SIG-M5 treated with dmso at 0.1 percent for 504 hours (cell line): Measurements from ENCODE around the gene CEBPA.
"Not testable (repeated sequence)": the region's sequence is repeated elsewhere in the genome, so short reads cannot be mapped to it uniquely, and the experiment has no call there.

ENCODE experiments used
- DNase-seq: peaks from one replicate; lab custom pipeline; 2025; ENCODE audit not compliant: unreplicated experiment; lab: John Stamatoyannopoulos, UW

CEBPA gene

GRCh38 chr19:33325920-33326319, 23.6 kb upstream of the CEBPA start:
- DNase-seq, result no peak

- DNase-seq, result no peak
Observed at GRCh38 chr19:33324628-33325027, 22.3 kb upstream of the CEBPA start.

DNA sequence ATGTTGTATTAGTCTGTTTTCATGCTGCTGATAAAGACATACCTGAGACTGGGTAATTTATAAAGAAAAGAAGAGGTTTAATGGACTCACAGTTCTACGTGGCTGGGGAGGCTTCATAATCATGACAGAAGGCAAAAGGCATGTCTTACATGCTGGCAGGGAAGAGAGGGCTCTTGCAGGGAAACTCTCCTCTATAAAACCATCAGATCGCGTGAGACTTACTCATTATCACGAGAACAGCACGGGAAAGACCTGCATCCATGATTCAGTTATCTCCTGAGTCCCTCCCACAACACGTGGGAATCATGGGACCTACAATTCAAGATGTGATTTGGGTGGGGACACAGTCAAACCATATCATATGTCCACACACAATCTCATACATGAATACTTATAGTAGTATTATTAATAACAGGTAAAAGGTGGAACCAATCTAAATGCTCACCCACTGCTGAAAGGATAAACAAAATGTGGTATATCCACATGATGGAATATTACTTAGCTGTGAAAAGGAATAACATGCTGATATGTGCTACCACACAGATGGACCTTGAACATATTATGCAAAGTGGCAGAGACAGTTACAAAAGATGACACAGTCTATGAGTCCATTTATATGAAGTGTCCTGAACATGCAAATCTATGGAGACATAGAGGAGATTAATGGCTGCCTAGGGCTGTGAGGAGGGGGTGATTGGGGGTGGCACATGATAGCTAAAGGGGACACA, 20.9 kb upstream of the CEBPA start:
- DNase-seq, result no peak

DNA sequence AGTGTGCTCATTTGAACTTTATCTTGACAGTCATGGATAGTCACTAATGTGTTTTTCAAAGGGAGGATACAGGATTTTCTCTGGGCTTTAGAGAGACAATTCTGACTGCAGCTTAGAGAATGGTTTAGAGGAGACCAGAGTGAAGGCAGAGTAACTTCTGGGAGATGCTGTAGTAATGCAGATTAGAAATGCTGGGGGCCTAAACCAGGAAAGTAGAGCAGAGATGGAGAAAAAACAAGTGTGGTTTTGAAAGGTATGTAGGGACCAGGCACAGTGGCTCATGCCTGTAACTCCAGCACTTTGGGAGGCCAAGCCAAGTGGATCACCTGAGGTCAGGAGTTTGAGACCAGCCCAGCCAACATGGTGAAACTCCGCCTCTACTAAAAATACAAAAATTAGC, 18.3 kb upstream of the CEBPA start:
- DNase-seq, result no peak

DNA sequence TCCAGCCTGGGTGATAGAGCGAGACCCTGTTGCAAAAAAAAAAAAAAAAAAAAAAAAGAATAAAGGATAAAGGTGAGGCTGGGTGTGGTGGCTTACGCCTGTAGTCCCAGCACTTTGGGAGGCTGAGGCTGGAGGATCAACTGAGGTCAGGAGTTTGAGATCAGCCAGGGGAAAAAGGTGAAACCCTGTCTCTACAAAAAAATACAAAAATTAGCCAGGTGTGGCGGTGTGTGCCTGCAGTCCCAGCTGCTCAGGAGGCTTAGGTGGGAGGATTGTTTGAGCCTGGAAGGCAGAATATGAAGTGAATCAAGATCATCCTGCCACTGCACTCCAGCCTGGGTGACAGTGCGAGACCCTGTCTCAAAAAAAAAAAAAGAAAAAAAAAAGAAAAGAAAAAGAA, 15.7 kb upstream of the CEBPA start:
- DNase-seq, result not testable (repeated sequence)

GRCh38 chr19:33317517-33317916, 15.2 kb upstream of the CEBPA start:
- DNase-seq, result no peak

DNA sequence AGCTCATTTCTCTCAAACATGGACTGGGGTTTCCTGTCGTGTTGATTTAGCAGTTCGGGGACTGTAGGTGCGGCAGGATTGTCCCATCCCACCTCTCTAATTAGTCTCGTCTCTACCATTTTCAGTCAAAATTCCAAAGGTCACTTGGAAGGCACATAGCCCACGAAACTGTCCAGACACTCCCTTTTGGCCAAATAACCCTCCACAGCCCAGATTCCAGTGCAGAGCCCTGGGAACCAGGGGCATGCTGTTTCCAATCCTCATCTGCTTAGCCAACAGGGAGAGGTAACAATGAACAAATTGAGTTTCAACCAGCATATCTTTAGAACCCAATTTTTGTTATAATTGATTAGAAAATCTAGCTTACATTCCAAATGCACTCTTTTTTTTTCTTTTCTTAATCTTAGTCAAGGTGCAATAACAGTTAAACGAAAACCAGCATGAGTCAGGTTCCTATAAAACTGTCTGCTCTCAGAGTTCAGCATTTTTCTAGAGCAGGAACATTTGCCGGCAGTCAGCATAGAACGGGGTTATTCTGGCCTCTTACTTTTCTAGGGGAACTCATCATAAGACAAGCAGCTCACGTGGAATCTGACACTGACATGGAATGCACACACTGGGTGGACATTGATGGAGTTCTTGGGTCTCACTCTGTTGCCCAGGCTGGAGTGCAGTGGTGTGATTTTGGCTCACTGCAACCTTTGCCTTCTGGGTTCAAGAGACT, 14.4 kb upstream of the CEBPA start:
- no peak for DNase-seq

DNA sequence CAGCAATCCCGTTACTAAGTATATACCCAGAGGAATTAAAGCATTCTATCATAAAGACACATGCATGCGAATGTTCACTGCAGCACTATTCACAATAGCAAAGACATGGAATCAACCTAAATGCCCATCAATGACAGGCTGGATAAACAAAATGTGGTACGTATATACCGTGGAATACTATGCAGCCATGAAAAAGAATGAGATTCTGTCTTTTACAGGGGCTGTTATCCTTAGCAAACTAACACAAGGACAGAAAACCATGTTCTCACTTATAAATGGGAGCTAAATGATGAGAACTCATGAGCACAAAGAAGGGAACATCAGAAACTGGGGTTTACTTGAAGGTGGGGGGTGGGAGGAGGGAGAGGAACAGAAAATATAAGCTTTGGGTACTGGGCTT, 10.5 kb upstream of the CEBPA start:
- not testable (repeated sequence) for DNase-seq

DNA sequence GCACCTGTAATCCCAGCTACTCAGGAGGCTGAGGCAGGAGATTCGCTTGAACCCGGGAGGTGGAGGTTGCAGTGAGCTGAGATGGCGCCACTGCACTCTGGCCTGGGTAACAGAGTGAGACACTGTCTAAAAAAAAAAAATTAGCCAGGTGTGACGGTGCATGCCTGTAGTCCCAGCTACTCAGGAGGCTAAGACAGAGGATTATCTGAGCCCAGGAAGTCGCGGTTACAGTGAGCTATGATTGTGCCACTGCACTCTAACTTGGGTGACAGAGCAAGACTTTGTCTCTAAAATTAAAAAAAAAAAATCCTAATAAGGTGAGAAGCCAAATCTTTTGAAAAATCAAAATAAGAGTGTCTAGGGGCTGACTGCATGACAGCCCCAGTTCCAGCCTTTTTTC, 9.7 kb upstream of the CEBPA start:
- no peak for DNase-seq

DNA sequence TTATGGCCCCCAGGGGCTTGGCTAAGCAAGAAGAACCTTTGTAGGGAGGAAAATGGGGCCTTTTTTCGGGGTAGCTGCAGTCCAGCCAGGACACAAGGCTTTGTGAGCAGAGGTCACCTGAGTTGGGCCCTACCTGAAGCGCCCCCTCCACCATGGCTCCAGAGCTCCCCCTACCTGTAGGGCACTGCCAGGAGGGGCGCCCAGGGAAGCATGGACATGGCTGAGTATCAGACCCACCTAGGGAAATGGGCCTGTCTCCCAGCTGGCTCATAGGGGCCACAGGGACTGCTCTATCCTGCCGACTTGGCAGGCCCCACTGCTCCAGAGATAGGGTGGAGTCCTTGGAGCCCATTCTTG, 9.0 kb upstream of the CEBPA start:
- no peak for DNase-seq

DNA sequence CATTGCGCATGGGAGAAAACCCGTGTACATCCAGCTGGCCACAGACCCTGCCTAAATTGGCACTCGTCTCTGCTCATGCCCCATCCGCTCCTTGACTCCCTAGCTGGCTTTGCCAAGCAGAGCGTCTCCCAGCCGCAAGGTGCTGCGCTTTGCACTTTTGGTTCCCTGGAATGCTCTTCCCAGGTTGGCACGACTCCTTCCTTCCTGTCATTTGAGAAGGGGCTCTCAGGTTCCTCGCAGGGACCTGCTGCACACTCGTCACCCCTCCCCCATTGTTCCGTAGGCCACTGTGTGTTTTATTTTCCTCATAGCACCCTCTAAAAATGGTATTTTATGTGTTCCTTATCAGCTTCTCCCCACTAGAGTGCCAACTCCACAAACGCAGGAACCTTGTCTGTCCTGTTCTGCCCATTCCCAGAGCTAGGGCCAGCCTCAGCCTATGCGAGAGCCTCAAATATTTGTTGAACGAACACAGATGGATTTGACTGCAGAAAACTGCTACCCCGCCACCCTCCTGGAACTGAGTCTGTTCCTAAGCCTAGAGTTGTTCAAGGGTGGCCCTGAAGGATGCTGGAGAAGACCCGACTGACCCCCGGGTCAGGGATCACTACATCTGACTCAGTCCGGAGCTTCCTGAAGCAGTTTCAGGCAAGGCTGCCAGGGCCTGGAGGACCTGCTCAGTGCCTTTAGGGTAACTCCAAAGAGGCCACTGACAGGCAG, 8.4 kb upstream of the CEBPA start:
- DNase-seq, result no peak

DNA sequence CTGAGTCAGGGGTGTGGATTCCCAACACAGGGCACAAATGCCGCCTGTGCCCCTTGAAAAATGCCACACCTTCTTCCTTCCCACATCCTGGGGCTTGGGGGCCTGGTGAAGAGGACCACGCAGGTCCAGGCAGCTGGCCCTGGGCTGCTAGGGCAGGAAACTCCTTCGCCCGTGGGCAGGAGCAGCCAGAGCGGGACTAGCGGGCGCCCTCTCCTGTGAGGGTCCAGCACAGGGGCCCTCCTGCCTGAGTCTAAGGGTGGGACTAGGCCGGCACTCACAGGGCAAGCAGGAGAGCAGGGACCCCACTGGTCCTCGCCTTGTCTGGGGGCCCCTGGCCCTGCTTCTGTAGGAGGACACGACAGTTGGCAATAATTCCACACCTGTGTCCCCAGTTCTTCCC, 7.5 kb upstream of the CEBPA start:
- DNase-seq, result no peak

DNA sequence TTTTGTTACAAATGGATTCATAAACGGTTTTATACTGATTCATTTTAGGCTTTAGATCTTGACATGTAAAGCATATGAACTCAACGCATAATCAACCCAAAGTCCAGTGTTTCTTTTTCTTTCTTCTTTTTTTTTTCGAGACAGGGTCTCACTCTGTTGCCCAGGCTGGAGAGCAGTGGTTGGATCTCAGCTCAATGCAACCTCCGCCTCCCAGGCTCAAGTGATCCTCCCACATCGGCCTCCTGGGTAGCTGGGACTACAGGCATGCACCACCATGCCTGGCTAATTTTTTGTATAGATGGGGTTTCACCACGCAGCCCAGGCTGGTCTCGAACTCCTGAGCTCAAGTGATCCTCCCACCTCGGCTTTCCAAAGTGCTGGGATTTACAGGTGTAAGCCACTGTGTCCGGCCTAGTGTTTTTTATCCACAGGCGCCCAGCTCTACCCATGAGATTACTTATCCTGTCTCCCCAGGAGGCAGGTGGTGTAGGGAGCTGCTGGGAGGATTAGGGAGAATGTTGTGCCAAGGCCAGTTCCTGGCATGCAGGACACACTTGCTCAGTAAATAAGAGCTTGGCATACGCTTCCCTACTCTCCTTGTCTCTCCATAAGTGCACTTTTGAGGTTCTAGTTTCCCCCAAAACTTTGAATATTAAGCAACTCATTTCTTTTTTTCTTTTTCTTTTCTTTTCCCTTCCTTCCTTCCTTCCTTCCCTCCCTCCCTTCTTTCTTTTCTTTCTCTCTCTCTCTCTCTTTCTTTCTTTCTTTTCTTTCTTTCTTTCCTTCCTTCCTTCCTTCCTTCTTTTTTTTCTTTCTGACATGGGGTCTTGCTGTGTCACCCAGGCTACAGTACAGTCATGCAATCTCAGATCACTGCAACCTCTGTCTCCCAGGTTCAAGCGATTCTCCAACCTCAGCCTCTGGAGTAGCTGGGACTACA, 4.8 kb upstream of the CEBPA start:
- DNase-seq, result no peak

GRCh38 chr19:33306191-33306590, 3.9 kb upstream of the CEBPA start:
- DNase-seq, result no peak

GRCh38 chr19:33304760-33305647, 2.7 kb upstream of the CEBPA start:
- no peak for DNase-seq

DNA sequence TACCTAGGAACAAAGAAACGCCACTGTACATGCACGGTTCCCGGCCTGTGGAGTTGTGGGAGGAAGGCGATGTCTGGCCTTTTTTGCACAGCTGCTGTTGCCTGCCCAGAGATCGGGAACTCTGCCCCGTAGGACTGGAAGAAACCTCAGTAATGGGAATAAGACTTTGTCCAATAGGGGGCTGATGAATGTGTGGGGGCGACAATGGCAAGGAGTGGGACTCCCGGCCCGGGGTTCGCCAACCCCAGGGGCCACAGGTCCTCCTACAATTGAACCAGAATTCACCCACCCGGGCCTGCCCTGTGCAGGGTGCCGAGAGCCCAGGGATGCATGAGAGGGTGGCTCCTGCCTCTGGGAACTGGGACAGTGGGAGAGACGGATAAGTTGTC, 2.0 kb upstream of the CEBPA start:
- DNase-seq, result no peak

- DNase-seq, result no peak
Observed at GRCh38 chr19:33303791-33304345, 1.5 kb upstream of the CEBPA start.

DNA sequence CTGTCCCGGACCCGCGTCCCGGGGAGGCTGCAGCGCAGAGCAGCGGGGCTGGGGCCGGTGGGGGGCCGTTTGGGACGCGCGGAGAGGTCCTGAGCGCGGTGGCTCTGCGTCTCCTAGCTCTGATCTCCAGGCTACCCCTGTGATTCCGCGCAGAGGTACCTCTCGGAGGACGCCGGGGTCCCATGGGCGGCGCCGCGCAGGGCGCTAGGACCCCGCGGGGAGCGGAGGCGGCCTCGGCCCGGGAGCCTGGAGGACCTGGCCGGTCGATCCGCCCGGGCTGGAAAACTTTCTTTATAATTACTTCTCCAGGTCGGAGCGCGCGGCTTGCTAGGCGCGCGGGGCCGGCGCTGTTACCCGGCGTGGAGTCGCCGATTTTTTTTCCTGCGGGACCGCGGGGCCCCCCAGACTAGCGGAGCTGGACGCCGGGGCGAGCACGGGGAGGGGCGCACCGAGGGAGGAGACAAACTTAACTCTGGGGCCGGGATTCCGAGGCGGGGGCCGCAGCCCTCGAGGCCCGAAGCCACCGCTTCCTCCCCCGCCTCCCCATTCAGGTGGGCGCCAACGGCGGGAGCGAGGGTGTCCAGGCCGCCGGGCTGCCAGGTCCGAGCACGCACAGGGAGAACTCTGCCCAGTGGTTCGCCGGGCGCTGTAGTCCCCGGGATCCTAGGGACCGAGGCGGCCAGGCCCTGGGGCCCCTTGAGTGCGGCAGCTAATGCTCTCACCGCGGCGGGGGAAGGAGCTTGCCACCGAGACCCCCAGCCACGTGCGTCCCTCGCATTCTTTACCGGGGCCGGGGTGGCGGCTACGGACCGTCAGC, 848 bp upstream of the CEBPA start:
- no peak for DNase-seq

DNA sequence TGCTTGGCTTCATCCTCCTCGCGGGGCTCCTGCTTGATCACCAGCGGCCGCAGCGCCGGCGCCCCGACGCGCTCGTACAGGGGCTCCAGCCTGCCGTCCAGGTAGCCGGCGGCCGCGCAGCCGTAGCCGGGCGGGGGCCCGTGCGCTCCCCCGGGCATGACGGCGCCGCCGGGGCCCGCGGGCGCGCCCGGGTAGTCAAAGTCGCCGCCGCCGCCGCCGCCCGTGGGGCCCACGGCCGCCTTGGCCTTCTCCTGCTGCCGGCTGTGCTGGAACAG, 497 bp downstream of the CEBPA start:
- no peak for DNase-seq
